ENCODE data around the gene TPSAB1. TPM values are rescaled to one million over a fixed set of nuclear protein-coding genes. Genes with fewer than 3 reads are reported as not detected.

Gene TPSAB1
- total and polyA plus RNA-seq, 2 experiments from 2014 or later = not detected

DNA sequence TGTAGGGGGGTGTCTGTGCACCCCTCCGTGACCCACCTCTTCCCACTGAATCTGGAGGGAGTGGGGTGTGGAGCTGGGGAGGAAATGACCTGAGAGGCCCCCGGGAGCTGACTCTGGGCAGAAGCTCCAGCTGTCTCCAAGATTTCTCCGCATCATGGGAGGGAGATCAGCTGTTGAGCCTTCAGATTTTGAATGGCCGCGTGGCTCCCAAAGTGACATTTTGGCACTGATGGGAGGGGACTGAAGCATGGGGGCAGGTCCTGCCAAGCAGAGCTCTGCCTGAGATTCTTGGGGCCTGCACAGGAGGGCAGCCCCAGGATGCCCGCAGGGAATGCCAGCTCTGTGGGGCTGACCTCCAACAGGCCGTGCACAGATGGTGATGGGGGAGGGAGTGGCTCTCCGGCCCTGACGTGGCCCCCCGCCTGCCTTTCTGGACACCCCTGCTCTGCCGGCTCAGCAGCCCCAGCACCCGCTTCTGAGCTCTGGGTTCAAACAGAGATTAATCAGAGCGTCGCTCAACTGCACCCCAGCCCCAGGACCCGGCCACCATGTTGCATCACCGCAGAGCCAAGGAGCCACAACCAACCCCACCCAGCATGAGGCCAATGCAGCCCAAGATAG lies 43.6 kb downstream of the TPSAB1 start:
- in situ Hi-C loops (cut with MboI) = no loop called here
- Histone ChIP-seq H3K9ac (no peak overlapping the region), H3K4me1 (ENCODE audit: insufficient read depth) (no peaks in the 10 kb centered on the region; the same call in 1 of the 2 replicates), H2AFZ (no peak overlapping the region), H3K27ac (no peak overlapping the region), H3K4me3 (no peak overlapping the region), H3K27me3 (replicated peaks; ENCODE audit: insufficient read depth) (peaks cover 18% of the 10 kb centered on the region), H3K4me2 (ENCODE audit: unreplicated experiment) (no peak overlapping the region), H3K79me2 (ENCODE audit: insufficient read depth) (no peaks in the 10 kb centered on the region), H3F3A (ENCODE audit: insufficient read depth) (no peaks in the 10 kb centered on the region), H3K36me3 (ENCODE audit: low read depth) (no peaks in the 10 kb centered on the region), H3K9me2 (ENCODE audit: insufficient read depth) (no peaks in the 10 kb centered on the region), H4K20me1 (ENCODE audit: insufficient read depth) (no peaks in the 10 kb centered on the region), H3K9me3 (ENCODE audit: low read depth) (no peaks in the 10 kb centered on the region)
- WGBS, 2 experiments (ENCODE audit: low coverage in 1 of 2, low lambda C conversion rate in 2 of 2, missing lambda C conversion rate in 2 of 2) = 38 to 44% methylated on average over 15 to 16 of the region's 16 CpGs
- DNase-seq = no peak
- TF ChIP-seq EZH2 (IDR thresholded peaks at IDR 0.05; ENCODE audit: insufficient read depth, poor library complexity, severe bottlenecking) (no peak), EZH2phosphoT487 (IDR thresholded peaks at IDR 0.05; ENCODE audit: insufficient read depth, low read depth) (no peak)

DNA sequence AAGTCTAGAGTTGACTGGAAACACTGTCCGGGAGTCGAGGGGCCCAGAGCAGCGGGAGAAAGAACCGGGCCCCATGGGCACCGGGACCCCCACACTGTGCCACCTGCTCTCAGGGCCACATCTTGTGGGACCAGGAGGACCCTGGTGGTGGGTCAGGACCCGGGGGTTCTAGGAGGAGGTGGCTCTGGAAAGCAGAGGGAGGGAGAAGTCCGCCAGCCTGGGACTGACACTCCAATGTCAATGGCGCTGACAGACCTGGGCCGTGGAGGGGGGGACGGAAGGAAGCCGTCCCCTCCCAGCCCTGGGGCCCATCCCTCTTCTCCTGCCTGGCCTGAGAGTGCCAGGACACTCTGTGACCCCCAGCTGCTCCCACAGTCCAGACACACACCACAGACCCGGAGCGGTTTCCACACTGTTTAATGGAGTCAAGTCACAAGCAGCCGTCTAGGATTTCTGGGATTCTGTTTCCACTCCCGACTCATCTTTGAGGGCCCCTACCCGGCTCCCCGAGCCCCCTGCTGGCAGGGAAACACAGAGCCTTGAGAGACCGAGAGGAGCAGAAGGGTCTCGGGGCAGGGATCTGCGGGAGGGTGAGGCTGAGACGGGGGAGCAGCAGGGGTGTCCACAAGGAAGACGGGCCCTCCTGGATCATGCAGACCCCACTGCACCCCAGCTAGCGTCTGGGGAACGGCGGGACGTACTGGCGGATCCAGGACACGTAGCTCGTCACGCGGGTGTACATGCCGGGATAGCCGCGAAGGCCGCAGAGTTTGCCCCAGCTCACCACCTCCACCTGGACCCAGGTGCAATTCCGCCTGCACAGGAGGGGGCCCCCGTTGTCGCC lies 45.4 kb downstream of the TPSAB1 start:
- WGBS, 2 experiments (ENCODE audit: low coverage in 1 of 2, low lambda C conversion rate in 2 of 2, missing lambda C conversion rate in 2 of 2) = 63 to 69% methylated on average over 35 to 38 of the region's 38 CpGs
- H3K9ac ChIP-seq = no peak overlapping the region
- H3K9me3 ChIP-seq (ENCODE audit: low read depth) = no peaks in the 10 kb centered on the region
- TF ChIP-seq EZH2phosphoT487 (IDR thresholded peaks at IDR 0.05; ENCODE audit: insufficient read depth, low read depth) = no peak
- no peak for TF ChIP-seq EZH2 (IDR thresholded peaks at IDR 0.05; ENCODE audit: insufficient read depth, poor library complexity, severe bottlenecking)
- H3K4me1 ChIP-seq (ENCODE audit: insufficient read depth) = no peaks in the 10 kb centered on the region; the same call in 1 of the 2 replicates
- no peak overlapping the region for H2AFZ ChIP-seq
- H3F3A ChIP-seq (ENCODE audit: insufficient read depth) = no peaks in the 10 kb centered on the region
- H3K36me3 ChIP-seq (ENCODE audit: low read depth) = no peaks in the 10 kb centered on the region
- H3K4me2 ChIP-seq (ENCODE audit: unreplicated experiment) = no peak overlapping the region
- in situ Hi-C loops (cut with MboI) = no loop called here
- H3K9me2 ChIP-seq (ENCODE audit: insufficient read depth) = no peaks in the 10 kb centered on the region
- H3K79me2 ChIP-seq (ENCODE audit: insufficient read depth) = no peaks in the 10 kb centered on the region
- no peak overlapping the region for H3K27ac ChIP-seq
- no peak overlapping the region for H3K4me3 ChIP-seq
- no peak for DNase-seq
- H3K27me3 ChIP-seq (replicated peaks; ENCODE audit: insufficient read depth) = peaks cover 30% of the 10 kb centered on the region
- no peaks in the 10 kb centered on the region for H4K20me1 ChIP-seq (ENCODE audit: insufficient read depth)

DNA sequence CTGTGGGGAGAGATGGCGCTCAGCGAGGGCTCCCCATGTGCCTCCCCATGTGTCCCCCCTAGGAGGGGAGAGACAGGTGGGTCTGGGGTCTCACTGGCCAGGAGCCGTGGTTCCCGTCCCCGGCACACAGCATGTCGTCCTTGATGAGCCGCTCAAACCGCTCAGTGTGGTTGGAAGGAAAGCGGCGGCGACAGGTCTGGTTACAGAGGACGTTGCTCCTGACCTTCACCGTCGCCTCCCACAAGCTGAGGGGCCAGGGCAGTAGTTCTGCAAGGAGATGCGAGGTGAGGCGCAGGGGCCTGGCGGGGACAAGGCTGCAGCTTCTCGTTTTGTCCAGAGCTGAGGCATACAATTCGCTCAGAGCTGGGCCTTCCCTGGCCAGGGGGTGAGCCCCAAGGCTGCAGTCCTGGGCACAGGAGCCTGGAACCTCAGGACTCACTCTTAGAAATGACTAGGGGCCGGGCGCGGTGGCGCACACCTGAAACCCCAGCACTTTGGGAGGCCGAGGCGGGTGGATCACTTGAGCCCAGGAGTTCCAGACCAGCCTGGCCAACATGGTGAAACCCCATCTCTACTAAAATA lies 46.1 kb downstream of the TPSAB1 start:
- Histone ChIP-seq H3K9ac (no peak overlapping the region), H2AFZ (no peak overlapping the region), H3K27ac (no peak overlapping the region), H4K20me1 (ENCODE audit: insufficient read depth) (no peaks in the 10 kb centered on the region), H3K79me2 (ENCODE audit: insufficient read depth) (no peaks in the 10 kb centered on the region), H3K4me1 (ENCODE audit: insufficient read depth) (no peaks in the 10 kb centered on the region; the same call in 1 of the 2 replicates), H3K27me3 (replicated peaks; ENCODE audit: insufficient read depth) (peaks cover 37% of the 10 kb centered on the region), H3K9me2 (ENCODE audit: insufficient read depth) (no peaks in the 10 kb centered on the region), H3K36me3 (ENCODE audit: low read depth) (no peaks in the 10 kb centered on the region), H3K4me2 (ENCODE audit: unreplicated experiment) (no peak overlapping the region), H3F3A (ENCODE audit: insufficient read depth) (no peaks in the 10 kb centered on the region), H3K9me3 (ENCODE audit: low read depth) (no peaks in the 10 kb centered on the region), H3K4me3 (no peak overlapping the region)
- TF ChIP-seq EZH2phosphoT487 (IDR thresholded peaks at IDR 0.05; ENCODE audit: insufficient read depth, low read depth) = no peak
- TF ChIP-seq EZH2 (IDR thresholded peaks at IDR 0.05; ENCODE audit: insufficient read depth, poor library complexity, severe bottlenecking) = no peak
- WGBS, 2 experiments (ENCODE audit: low coverage in 1 of 2, low lambda C conversion rate in 2 of 2, missing lambda C conversion rate in 2 of 2) = 68 to 75% methylated on average over 25 of the region's 25 CpGs
- in situ Hi-C loops (cut with MboI) = no loop called here
- no peak for DNase-seq

DNA sequence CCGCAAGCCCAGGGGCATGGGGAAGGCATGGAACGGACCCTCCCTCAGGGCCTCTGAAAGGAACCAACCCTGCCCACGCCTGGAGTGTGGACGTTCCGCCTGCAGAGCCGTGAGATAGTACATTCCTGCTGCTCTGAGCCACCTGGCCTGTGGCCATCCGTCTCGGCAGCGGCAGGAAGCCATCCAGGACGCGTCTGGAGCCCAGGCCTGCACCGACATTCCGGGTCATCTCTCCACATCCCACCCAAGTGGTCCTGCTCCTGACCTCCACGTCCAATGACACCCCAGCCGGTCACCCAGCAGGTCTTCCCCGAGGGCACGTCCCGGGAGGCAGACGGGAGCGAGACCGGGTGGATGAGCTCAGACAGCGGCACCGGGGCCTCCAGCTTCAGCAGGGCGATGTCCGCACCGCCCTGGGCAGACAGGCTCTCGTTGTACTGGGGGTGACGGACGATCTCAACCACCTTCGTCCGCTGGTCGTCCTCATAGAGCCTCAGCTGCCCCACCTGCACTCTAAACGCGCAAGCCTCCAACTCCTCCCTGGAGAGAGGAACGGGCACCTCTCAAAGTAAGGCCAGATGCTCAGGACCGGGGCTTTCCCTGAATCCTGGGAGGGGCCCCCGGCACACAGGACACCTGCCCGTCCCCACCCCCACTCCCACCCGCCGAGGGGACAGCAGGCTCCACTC lies 47.6 kb downstream of the TPSAB1 start:
- no peaks in the 10 kb centered on the region for H4K20me1 ChIP-seq (ENCODE audit: insufficient read depth)
- H3K27me3 ChIP-seq (replicated peaks; ENCODE audit: insufficient read depth) = peaks cover 37% of the 10 kb centered on the region
- in situ Hi-C loops (cut with MboI) = no loop called here
- no peak overlapping the region for H3K27ac ChIP-seq
- H3K9me3 ChIP-seq (ENCODE audit: low read depth) = no peaks in the 10 kb centered on the region
- no peaks in the 10 kb centered on the region; the same call in 1 of the 2 replicates for H3K4me1 ChIP-seq (ENCODE audit: insufficient read depth)
- H3K4me3 ChIP-seq = no peak overlapping the region
- no peaks in the 10 kb centered on the region for H3K36me3 ChIP-seq (ENCODE audit: low read depth)
- H3K9ac ChIP-seq = no peak overlapping the region
- no peaks in the 10 kb centered on the region for H3K79me2 ChIP-seq (ENCODE audit: insufficient read depth)
- H3K9me2 ChIP-seq (ENCODE audit: insufficient read depth) = no peaks in the 10 kb centered on the region
- H3F3A ChIP-seq (ENCODE audit: insufficient read depth) = no peaks in the 10 kb centered on the region
- 27 to 36% methylated on average over 33 to 40 of the region's 40 CpGs for WGBS, 2 experiments (ENCODE audit: low coverage in 1 of 2, low lambda C conversion rate in 2 of 2, missing lambda C conversion rate in 2 of 2)
- DNase-seq = peak; percentile 64
- H3K4me2 ChIP-seq (ENCODE audit: unreplicated experiment) = no peak overlapping the region
- H2AFZ ChIP-seq = no peak overlapping the region
- no peak for TF ChIP-seq EZH2phosphoT487 (IDR thresholded peaks at IDR 0.05; ENCODE audit: insufficient read depth, low read depth)
- no peak for TF ChIP-seq EZH2 (IDR thresholded peaks at IDR 0.05; ENCODE audit: insufficient read depth, poor library complexity, severe bottlenecking)
